ENCODE data around the gene GRID2. TPM values are rescaled to one million over a fixed set of nuclear protein-coding genes. Genes with fewer than 3 reads are reported as not detected.
A peak's percentile ranks its signal among the peaks of the same experiment; 100 is the strongest.

GRID2 gene
- total and polyA plus RNA-seq, 12 donors: 0.55 to 4.0 (median 2.0) TPM

GRCh38 chr4:93813092-93813491 is 1509.3 kb downstream of the GRID2 start:
- Histone ChIP-seq H3K4me1 (replicated peaks in 1 of 2) (peaks cover 0 to 16% of the 10 kb centered on the region in 2 donors), H3K9me3 (replicated peaks in 1 of 3) (no peaks in the 10 kb centered on the region), H3K27ac (no peak overlapping the region), H3K4me3 (no peak overlapping the region), H3K36me3 (replicated peaks in 1 of 2) (no peaks in the 10 kb centered on the region), H3K27me3 (no peaks in the 10 kb centered on the region)
- WGBS, 4 donors: 74 to 90% (median 80%) methylated on average over 2 of the region's 2 CpGs
- intact Hi-C loops (cut with DNase I): no loop called here
- no peak for DNase-seq
- TF ChIP-seq CTCF (IDR thresholded peaks at IDR 0.05): no peak
- TF ChIP-seq POLR2A (IDR thresholded peaks at IDR 0.05): no peak

GRCh38 chr4:93814141-93814540 is 1510.4 kb downstream of the GRID2 start:
- 82 to 89% (median 86%) methylated on average over 3 of the region's 3 CpGs for WGBS, 4 donors
- Histone ChIP-seq H3K36me3 (replicated peaks in 1 of 2) (no peaks in the 10 kb centered on the region), H3K4me3 (no peak overlapping the region), H3K9me3 (replicated peaks in 1 of 3) (no peaks in the 10 kb centered on the region), H3K27me3 (no peaks in the 10 kb centered on the region), H3K27ac (no peak overlapping the region), H3K4me1 (replicated peaks in 1 of 2) (peaks cover 0 to 16% of the 10 kb centered on the region in 2 donors)
- no peak for TF ChIP-seq POLR2A (IDR thresholded peaks at IDR 0.05)
- TF ChIP-seq CTCF (IDR thresholded peaks at IDR 0.05): no peak
- DNase-seq: no peak
- intact Hi-C loops (cut with DNase I): no loop called here

- intact Hi-C loops (cut with DNase I): no loop called here
- TF ChIP-seq CTCF (IDR thresholded peaks at IDR 0.05) (no peak), POLR2A (IDR thresholded peaks at IDR 0.05) (no peak)
- WGBS, 4 donors: 42 to 66% (median 64%) methylated on average over 4 of the region's 4 CpGs
- Histone ChIP-seq H3K9me3 (replicated peaks in 1 of 3) (no peaks in the 10 kb centered on the region), H3K27ac (no peak overlapping the region), H3K4me3 (no peak overlapping the region), H3K36me3 (replicated peaks in 1 of 2) (no peaks in the 10 kb centered on the region), H3K27me3 (no peaks in the 10 kb centered on the region), H3K4me1 (replicated peaks in 1 of 2) (peaks cover 0 to 11% of the 10 kb centered on the region in 2 donors)
- peak; percentile 29 to 67 (median 46) for DNase-seq
Observed at GRCh38 chr4:93814722-93815121, 1511.0 kb downstream of the GRID2 start.

Small RNA genes lying within 50 kb of the gene (small RNA-seq; reads per million reads assigned to genes)
- gene RNA5SP164: 0 reads per million in 2 donors
